Memory B cell (primary cell): ENCODE measurements around the gene EFNA5.
"Not testable (repeated sequence)": the region's sequence is repeated elsewhere in the genome, so short reads cannot be mapped to it uniquely, and the experiment has no call there.

Experiments
- ATAC-seq: fragments of 150-1000 bp; cut with Tn5 transposase; 2 replicates; pipeline ENCODE4 v1.10.0; 2021; ENCODE audit warnings: low read depth, mild to moderate bottlenecking, moderate library complexity
- DNase-seq, 2 donors: peaks; one replicate each; pipeline ENCODE4 v3.0.0; 2022; ENCODE audit warnings: low spot score in 2 of 2
- H3K27ac Mint-ChIP-seq: one replicate; pipeline ENCODE4 v1.8.0; 2022; ENCODE audit warnings: mild to moderate bottlenecking, moderate library complexity, mixed read lengths
- H3K27me3 Mint-ChIP-seq: one replicate; pipeline ENCODE4 v1.8.0; 2022; ENCODE audit warnings: mixed read lengths
- H3K36me3 Mint-ChIP-seq: one replicate; pipeline ENCODE4 v1.8.0; 2022; ENCODE audit warnings: mild to moderate bottlenecking, mixed read lengths
- H3K4me1 Mint-ChIP-seq: one replicate; pipeline ENCODE4 v1.8.0; 2022; ENCODE audit warnings: mixed read lengths
- H3K4me3 Mint-ChIP-seq: one replicate; pipeline ENCODE4 v1.8.0; 2022; ENCODE audit warnings: mild to moderate bottlenecking, moderate library complexity, mixed read lengths
- H3K9me3 Mint-ChIP-seq: one replicate; pipeline ENCODE4 v1.8.0; 2022; ENCODE audit warnings: mixed read lengths

EFNA5 gene

DNA sequence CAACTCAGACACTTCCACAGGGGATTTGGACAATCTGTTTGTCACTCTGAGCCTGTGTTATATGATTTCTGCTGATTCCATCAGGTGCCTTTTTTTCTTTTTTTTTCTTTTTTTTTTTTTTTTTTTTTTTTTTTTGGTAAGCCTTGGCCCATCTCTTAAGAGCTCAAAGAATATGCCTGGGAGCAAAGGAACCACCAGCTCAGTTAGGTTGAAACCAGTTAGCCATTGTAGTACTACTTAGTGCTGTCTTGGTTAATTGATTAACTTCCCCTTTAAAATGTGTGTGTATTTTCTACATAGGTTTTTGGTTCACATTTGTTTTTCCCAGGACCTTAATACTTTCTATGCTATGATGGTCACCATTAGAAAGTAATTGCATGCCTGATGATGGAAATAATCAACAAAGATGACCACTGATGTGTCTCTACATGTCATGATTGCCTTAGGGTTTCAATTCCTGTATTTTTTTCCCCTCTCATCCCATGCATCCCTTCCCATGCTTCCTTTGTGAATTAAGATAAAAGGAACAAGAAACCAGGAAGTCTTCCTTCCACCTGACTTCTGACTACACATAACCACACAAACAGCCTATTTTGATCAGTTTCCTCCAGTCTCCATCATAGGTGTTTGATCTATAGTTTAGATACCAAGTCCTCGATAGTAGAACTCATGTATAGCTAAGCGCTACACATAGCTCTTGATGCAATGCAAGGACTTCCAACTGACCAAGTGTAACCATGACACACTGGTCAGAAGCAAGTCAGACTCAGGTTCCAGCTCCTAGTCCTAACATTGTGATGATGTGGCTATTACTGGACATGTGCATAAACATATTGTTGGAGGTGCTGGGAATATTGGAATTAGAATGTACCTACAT is 306.1 kb downstream of the EFNA5 start:
- no peak overlapping the region for H3K27ac Mint-ChIP-seq
- H3K27me3 Mint-ChIP-seq: peaks cover 2% of the 10 kb centered on the region
- H3K4me3 Mint-ChIP-seq: no peak overlapping the region
- DNase-seq (no peak), ATAC-seq (no peak)
- no peaks in the 10 kb centered on the region for H3K9me3 Mint-ChIP-seq
- H3K4me1 Mint-ChIP-seq: peaks cover 10% of the 10 kb centered on the region
- H3K36me3 Mint-ChIP-seq: no peaks in the 10 kb centered on the region

GRCh38 chr5:107363768-107364167 is 307.0 kb downstream of the EFNA5 start:
- ATAC-seq: no peak
- no peak for DNase-seq
- Mint-ChIP-seq H3K9me3 (no peaks in the 10 kb centered on the region), H3K4me1 (peaks cover 10% of the 10 kb centered on the region), H3K4me3 (no peak overlapping the region), H3K27me3 (peaks cover 2% of the 10 kb centered on the region), H3K27ac (no peak overlapping the region), H3K36me3 (no peaks in the 10 kb centered on the region)

DNA sequence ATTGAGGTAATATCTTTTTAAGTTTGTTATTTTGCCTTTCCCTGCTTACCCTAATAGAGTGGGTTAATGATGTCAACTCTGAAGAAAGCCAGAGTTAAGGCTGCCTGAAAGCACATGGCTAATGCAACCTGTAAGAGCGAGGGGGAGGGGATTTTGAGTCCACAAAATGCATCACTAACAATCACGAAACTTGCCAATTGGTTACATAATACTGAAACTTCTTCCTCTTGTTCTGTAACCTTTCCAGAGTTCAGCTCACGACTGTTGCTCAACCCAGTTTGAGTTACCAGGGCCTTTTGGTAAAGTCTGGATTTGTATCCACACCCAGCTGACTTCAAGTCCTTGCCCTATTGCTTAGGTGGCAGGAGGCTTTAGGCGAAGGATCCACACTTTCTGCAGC is 308.8 kb downstream of the EFNA5 start:
- peaks cover 10% of the 10 kb centered on the region for H3K4me1 Mint-ChIP-seq
- H3K4me3 Mint-ChIP-seq: no peak overlapping the region
- H3K27me3 Mint-ChIP-seq: peaks cover 2% of the 10 kb centered on the region
- H3K36me3 Mint-ChIP-seq: no peaks in the 10 kb centered on the region
- no peaks in the 10 kb centered on the region for H3K9me3 Mint-ChIP-seq
- DNase-seq: no peak
- H3K27ac Mint-ChIP-seq: no peak overlapping the region
- ATAC-seq: no peak

DNA sequence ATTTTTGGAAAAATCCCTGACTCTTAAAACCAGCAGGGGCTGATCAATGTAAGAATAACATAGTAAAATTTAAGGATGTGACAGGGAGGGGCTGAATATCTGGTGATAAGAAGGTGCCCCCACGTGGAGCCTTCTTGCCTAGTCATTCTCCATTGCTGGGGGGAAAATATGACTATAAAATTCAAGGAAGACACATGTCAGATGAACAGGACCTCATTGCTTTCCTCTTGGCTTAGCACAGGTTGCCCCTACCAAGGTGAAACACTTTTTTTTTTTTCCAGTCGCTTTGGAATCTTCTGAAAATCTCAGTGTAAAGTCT is 310.9 kb downstream of the EFNA5 start:
- Mint-ChIP-seq H3K27ac (no peak overlapping the region), H3K36me3 (no peaks in the 10 kb centered on the region), H3K4me1 (peaks cover 2% of the 10 kb centered on the region), H3K27me3 (peaks cover under 1% of the 10 kb centered on the region), H3K4me3 (no peak overlapping the region), H3K9me3 (no peaks in the 10 kb centered on the region)
- ATAC-seq (no peak), DNase-seq (no peak)

- no peaks in the 10 kb centered on the region for H3K36me3 Mint-ChIP-seq
- no peak overlapping the region for H3K27ac Mint-ChIP-seq
- ATAC-seq (no peak), DNase-seq (no peak)
- H3K4me3 Mint-ChIP-seq: no peak overlapping the region
- no peaks in the 10 kb centered on the region for H3K9me3 Mint-ChIP-seq
- no peaks in the 10 kb centered on the region for H3K4me1 Mint-ChIP-seq
- H3K27me3 Mint-ChIP-seq: peaks cover 2% of the 10 kb centered on the region
Measured at GRCh38 chr5:107359033-107359915, 311.5 kb downstream of the EFNA5 start.

DNA sequence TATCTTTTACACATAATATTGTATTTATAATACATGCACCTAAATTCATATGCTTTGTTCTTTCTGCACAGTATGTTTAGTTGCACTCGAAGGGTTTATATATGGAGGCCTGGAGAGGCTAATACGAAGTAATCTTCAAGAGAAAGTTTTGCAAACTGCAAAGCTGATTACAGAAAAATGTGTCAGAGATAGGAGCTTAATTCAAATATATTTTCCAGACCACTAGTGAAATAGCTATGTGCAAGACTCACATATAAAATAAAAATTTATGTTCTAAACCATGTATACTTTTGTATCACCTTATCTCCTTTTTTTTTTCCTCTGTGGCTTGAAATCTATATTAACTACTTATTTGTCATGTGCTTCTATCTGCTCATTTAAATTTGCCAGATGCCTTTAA is 313.8 kb downstream of the EFNA5 start:
- no peak overlapping the region for H3K27ac Mint-ChIP-seq

GRCh38 chr5:107352576-107352975 is 318.2 kb downstream of the EFNA5 start:
- Mint-ChIP-seq H3K9me3 (no peaks in the 10 kb centered on the region), H3K27ac (no peak overlapping the region), H3K27me3 (peaks cover 4% of the 10 kb centered on the region), H3K4me3 (no peak overlapping the region), H3K36me3 (no peaks in the 10 kb centered on the region), H3K4me1 (no peaks in the 10 kb centered on the region)
- DNase-seq (no peak), ATAC-seq (no peak)

More for the DNA sequence above, 313.8 kb downstream of the EFNA5 start:
- no peaks in the 10 kb centered on the region for H3K4me1 Mint-ChIP-seq
- H3K9me3 Mint-ChIP-seq: no peaks in the 10 kb centered on the region
- peaks cover 4% of the 10 kb centered on the region for H3K27me3 Mint-ChIP-seq
- no peak for ATAC-seq
- no peaks in the 10 kb centered on the region for H3K36me3 Mint-ChIP-seq
- no peak for DNase-seq
- H3K4me3 Mint-ChIP-seq: no peak overlapping the region

DNA sequence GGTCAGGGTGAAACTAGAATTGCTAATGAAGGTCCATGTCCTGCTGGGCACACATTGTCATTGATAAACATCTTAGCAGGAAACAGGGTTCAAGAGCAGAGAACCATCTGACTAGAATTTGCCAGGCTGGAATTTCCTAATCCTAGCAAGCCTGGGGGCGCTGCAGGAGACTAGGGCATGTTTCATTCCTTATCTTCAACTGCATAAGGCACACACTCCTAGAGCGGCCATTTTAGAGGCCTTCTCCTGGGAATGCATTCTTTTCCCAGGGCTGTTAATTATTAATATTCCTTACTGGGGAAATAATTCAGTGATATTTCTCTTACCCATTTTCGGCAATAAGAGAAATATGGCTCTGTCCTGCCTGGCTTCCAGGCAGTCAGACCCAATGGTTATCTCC is 324.2 kb downstream of the EFNA5 start:
- H3K9me3 Mint-ChIP-seq, H3K36me3 Mint-ChIP-seq, ATAC-seq, H3K27ac Mint-ChIP-seq, H3K27me3 Mint-ChIP-seq, H3K4me1 Mint-ChIP-seq, H3K4me3 Mint-ChIP-seq, DNase-seq: not testable (repeated sequence)

DNA sequence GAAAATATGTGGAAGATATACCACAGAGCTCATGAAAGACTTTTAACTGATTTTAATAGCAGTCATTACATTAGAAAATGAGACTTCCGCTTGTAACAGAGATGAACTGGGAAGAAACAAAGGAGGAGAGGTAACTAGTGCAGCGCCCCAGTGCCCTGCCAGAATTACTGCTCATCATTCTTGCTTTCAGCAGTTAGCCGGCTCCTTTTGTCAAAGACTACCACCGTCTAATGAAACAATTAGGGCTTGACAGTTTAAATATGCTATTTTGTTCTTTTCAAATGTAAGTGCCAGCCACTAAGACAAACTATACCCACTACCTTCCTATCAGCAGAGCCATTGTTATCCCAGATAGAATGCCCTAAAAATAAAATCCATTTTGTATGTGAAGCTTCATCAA is 328.4 kb downstream of the EFNA5 start:
- ATAC-seq: no peak
- Mint-ChIP-seq H3K36me3 (no peaks in the 10 kb centered on the region), H3K9me3 (peaks cover 9% of the 10 kb centered on the region)

GRCh38 chr5:107341376-107342084 is 329.2 kb downstream of the EFNA5 start:
- DNase-seq (no peak), ATAC-seq (no peak)
- H3K27me3 Mint-ChIP-seq: no peaks in the 10 kb centered on the region
- H3K36me3 Mint-ChIP-seq: no peaks in the 10 kb centered on the region
- no peak overlapping the region for H3K4me3 Mint-ChIP-seq
- H3K27ac Mint-ChIP-seq: no peak overlapping the region
- H3K9me3 Mint-ChIP-seq: peaks cover 6% of the 10 kb centered on the region
- H3K4me1 Mint-ChIP-seq: no peaks in the 10 kb centered on the region

More for the DNA sequence above, 328.4 kb downstream of the EFNA5 start:
- H3K27ac Mint-ChIP-seq: no peak overlapping the region
- DNase-seq: no peak
- no peaks in the 10 kb centered on the region for H3K27me3 Mint-ChIP-seq
- H3K4me1 Mint-ChIP-seq: no peaks in the 10 kb centered on the region
- no peak overlapping the region for H3K4me3 Mint-ChIP-seq

- Mint-ChIP-seq H3K36me3 (no peaks in the 10 kb centered on the region), H3K27me3 (no peaks in the 10 kb centered on the region), H3K9me3 (peaks cover 6% of the 10 kb centered on the region), H3K27ac (no peak overlapping the region), H3K4me1 (no peaks in the 10 kb centered on the region), H3K4me3 (no peak overlapping the region)
- ATAC-seq (no peak), DNase-seq (no peak)
Measured at GRCh38 chr5:107340631-107341030, 330.1 kb downstream of the EFNA5 start.

- no peaks in the 10 kb centered on the region for H3K27me3 Mint-ChIP-seq
- H3K36me3 Mint-ChIP-seq: no peaks in the 10 kb centered on the region
- DNase-seq (no peak), ATAC-seq (no peak)
- H3K4me3 Mint-ChIP-seq: no peak overlapping the region
- peaks cover 2% of the 10 kb centered on the region for H3K9me3 Mint-ChIP-seq
- H3K4me1 Mint-ChIP-seq: no peaks in the 10 kb centered on the region
- H3K27ac Mint-ChIP-seq: no peak overlapping the region
Measured at GRCh38 chr5:107338335-107338734, 332.4 kb downstream of the EFNA5 start.

DNA sequence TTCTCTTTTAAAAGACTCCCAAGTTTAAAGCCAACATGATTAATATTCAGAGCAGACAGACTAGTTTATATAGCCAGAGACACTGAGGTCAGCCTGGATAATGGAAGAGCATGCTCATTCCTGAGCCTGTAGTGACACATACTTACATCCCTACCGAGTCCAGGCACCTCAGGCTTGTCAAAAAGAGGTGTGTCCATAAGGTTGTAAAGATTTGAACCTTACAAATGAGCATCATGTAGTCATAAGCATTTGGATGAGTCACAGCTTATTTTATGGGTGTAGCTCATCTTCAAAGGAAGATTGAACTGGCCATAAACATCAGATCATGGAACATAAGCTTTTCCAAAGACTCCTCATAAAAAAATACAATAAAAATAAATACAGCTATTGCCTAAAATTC is 333.5 kb downstream of the EFNA5 start:
- no peak overlapping the region for H3K4me3 Mint-ChIP-seq
- no peak for ATAC-seq
- no peak overlapping the region for H3K27ac Mint-ChIP-seq
- H3K36me3 Mint-ChIP-seq: no peaks in the 10 kb centered on the region
- no peaks in the 10 kb centered on the region for H3K27me3 Mint-ChIP-seq
- peaks cover 2% of the 10 kb centered on the region for H3K9me3 Mint-ChIP-seq
- no peak for DNase-seq
- no peaks in the 10 kb centered on the region for H3K4me1 Mint-ChIP-seq

- Mint-ChIP-seq H3K9me3 (no peaks in the 10 kb centered on the region), H3K4me1 (no peaks in the 10 kb centered on the region), H3K27ac (no peak overlapping the region), H3K36me3 (no peaks in the 10 kb centered on the region), H3K27me3 (no peaks in the 10 kb centered on the region), H3K4me3 (no peak overlapping the region)
- ATAC-seq: no peak
- no peak for DNase-seq
Measured at GRCh38 chr5:107331882-107332281, 338.9 kb downstream of the EFNA5 start.
